ENCODE results near the gene PRDM12.

GRCh38 chr9:130711469-130711868 lies 47.1 kb downstream of the PRDM12 start:
- TF ChIP-seq CTCF (IDR thresholded peaks at IDR 0.05) = no peak
- no peak for TF ChIP-seq POLR2A (IDR thresholded peaks at IDR 0.05)

Data from breast epithelium (tissue), 3 donors.